NCI-H345 (cell line): ENCODE data around the gene LYPD6B.

Experiments used
- DNase-seq: peaks from one replicate; lab custom pipeline; 2025; lab: John Stamatoyannopoulos, UW

Gene LYPD6B

DNA sequence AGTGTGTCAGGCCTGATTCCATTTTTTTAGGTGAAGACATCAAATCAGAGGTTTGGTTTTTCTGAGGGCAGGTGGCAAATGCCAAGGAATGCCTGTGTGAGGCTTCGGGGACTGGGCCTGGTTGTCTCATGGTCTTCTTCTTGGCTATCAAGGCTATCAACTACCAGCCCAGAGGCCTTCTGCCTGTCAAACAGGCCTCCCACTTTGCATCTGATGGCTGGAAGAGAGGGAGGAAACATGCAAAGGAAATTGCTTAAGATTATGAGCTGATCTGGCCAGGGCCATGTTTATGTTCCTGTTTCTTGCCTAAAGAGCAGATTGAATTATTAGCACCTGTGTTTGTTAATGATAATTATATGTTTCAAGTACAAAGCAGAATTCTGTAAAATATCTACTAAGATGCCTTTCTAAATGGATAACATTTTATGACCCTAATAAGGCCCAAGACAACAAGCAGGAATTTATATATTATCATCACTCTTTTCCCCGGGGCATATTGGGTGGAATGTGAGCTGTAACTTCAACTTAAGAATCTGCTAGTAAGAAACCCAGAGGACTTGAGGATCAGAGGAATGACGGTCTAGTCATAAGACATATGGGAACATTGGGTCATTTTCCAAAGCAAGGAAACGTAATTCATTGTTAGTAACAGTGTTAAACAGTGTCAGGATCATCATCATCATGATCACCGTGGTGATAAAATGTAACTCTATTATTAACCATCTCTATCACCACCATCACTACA, 123.2 kb downstream of the LYPD6B start:
- no peak for DNase-seq

DNA sequence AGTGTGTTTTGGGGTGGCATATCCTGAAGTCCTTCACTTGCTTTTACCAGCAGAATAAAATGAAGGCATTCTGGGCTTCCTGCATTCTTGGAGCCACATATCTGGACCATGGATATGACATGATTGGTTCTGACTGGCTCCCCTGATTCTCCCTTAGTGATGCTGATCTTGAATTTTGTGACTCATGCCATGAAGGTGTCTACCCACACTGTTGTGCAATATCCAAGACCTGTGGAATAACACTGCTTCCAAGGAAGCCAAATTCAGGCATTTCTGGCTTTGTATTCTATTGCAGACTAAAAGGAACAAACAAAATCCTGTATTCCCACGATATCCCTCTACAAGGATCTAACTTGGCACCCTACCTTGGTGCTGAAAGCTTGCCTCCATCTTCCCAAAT, 125.8 kb downstream of the LYPD6B start:
- no peak for DNase-seq

DNA sequence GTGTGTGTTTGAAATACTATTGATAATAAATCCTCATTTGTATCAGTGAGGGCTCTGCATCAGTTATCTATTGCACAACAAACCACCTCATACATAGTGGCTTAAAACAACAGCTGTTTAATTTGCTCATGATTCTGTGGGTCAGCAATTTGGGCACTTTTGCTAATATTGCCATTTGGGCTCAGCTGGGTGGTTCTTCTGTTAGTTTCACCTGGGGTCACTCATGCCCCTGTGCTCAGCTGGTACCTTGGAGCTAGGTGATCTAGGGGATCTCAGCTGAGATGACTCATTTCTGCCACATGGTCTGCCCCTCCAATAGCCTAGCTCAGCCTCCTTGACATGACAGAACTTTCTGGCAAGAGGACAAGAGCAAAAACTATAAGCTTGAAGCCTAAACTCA, 126.3 kb downstream of the LYPD6B start:
- DNase-seq, result no peak

DNA sequence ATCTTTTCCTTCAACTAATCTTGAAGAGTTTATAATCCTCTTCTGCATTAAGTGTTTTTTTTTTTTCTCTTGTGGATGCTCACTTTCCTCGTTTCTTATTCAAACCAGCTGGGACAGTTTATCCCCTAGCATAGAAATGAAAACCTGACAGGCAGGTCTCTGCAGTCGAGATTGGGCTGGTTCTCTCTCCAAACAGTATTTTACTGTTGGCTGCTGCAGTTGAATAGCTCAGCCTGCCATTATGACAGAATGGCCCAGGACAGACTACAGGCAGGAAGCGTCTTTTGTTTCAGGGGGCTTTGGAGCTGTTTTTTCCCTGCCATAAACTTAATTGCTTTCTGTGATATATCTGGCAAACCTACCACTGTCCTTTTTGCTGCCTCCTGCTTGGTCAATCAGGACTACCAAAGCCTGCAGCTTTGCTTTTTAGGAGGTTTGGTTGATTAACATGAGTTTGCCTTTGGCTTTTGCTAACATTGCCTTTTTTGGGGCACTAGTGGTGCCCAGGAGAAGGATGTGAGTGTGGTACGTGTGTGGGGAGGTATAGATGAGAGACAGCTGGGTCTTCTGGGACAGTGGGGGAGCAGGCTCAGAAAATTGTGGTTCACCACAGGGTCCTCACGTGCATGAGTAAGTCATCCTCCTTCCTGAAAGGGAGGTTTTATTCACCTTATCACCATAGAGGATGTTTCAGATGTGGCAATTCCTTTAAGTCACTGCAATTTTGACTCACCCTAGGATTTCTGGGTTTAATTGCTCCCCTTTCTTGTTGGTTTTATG, 128.7 kb downstream of the LYPD6B start:
- DNase-seq, result no peak

DNA sequence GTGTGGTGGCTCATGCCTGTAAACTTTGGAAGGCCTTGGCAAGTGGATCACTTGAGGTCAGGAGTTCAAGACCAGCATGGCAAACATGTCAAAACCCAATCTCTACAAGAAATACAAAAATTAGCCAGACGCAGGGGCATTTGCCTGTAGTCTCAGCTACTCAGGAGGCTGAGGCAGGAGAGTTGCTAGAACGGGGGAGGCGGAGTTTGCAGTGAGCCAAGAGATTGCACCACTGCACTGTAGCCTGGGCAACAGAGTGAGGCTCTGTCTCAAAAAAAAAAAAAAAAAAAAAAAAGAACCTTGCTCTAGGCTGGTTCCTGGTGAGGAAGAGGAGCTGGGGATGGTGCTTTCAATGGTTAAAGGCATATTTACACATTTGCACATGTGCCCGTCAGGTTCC, 129.4 kb downstream of the LYPD6B start:
- no peak for DNase-seq

DNA sequence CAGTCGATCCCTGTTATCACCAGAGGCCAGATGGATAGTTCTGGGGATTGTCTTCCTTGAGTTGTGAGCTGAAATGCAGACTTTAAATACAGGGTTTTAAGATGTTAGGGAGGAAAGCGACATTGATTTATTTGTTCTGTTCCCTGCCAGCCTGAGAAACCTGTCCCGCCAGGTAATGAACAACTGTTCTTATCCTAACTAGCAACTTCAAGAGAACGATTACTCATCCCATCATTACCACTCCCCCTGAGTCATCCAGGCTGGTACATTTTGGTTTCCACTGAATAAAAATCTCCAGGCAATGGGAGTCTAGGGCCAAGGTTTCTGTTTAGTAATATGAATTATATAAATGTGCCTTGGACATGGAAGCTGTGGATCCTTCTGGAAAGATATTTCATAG, 131.2 kb downstream of the LYPD6B start:
- DNase-seq, result peak; percentile 19

DNA sequence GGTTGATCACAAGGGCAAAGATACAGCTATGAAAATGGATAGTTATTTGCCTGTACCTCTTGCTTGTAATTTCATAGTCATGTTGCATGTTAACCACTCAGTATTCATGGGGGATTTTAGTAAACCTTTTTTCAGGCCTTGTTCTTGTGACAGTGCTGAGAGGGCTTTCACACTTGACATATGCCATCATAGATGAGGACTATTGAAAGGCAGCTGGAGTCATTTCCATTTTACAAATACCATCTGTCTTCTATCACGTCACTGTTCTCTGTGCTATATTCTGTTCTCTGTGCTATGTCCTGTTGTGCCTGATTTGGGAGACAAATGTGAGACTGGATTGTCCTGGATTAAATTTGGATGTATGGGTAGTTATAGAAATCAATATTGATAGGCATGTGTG, 131.7 kb downstream of the LYPD6B start:
- DNase-seq, result no peak

DNA sequence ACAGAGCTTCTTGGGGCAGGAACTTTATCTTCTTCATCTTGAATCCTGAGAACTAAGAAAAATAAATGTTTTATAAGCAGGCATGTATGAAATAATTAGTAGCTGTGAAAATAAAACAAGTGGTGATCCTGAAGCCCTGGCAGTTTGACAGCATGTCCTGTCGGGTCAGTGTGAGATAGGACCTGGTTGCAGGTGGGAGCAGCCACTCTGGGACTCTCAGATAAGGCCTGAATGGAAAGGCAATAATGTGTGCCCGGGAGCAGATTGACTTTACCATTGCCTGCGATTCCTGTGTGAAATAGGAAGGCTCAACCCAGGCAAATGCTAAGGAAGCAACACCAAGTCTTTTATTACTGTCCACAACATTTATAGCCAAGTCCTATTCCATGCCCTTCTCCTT, 132.4 kb downstream of the LYPD6B start:
- DNase-seq, result no peak

DNA sequence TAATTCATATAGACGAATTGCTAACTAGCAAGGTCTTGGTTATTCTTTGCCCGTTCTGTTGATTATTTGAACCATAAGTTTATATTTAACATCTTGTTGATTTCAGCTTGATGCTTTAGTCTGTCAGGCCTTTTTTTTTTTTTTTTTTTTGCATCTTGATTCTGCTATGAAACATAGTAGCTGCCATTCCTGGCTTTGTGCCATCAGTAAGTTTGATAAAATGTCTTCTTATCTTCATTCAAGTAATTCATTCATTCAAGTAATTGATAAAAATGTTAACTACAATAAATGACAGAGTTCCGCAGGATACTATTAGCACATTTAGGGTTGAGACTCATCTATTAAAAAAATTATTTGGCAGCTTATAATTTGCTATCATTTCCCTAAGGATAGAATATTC, 134.7 kb downstream of the LYPD6B start:
- no peak for DNase-seq

DNA sequence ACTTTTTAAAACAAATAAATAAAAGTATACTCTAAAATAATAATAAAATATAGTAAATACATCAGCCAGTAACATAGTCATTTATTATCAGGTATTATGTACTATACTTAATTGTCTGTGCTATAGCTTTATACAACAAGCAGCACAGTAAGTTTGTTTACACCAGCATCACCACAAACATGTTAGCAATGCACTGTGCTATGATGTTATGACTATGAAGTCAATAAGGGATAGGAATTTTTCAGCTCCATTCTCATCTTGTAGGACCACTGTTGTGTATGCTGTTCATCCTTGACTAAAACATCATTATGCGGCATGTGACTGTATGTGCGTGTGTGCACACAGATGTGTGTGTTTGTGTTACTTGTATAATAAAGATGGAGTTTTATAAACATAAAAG, 137.5 kb downstream of the LYPD6B start:
- DNase-seq, result no peak

DNA sequence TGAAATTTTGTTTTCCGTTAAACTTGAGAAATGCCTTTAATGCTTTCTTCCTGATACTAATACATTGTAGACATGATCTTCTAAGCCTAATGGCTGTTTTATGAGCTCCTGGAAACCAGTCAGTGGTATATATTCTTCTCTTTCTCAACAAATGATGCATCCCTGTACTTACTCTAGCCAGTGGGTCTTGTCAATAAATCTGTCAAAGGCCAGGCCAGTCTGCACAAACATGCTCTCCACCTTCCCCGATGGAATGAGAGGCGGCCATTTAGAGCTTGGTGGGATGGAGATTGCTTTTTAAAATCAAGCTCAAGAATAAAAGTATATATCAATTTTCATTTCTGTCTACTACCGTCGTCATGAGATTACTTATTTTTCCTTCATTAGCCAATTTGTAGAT, 140.1 kb downstream of the LYPD6B start:
- DNase-seq, result no peak

DNA sequence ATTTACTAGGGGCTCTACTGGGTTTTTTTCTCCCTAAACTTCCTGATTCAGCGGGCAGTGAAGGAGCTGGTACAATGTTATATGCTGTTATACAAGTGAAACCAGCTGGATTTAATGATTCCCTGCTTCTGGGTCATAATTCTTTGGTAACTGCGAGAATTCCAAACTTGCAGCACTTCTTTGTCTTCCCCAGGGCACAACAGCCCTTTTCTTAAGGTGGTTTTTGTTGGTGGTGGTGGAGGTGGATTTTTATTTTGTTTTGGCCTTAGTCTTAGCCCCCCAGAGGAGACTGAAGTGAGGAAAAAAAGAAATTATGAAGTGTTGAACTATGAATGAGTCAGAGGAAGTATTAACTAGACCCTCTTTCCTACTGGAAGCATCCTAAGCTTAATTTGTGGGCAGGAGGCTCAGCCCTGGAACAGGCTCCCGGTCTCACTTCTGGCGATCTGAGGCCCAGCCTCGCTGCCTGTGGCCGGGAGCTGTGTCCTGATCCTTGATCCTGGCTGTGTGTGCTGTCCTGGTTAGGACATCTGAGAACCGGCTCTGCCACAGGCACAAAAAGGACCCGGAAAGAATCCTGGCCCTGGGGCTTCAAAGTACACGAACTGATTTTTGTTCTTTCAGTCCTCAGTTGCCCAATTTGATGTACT, 141.9 kb downstream of the LYPD6B start:
- no peak for DNase-seq

DNA sequence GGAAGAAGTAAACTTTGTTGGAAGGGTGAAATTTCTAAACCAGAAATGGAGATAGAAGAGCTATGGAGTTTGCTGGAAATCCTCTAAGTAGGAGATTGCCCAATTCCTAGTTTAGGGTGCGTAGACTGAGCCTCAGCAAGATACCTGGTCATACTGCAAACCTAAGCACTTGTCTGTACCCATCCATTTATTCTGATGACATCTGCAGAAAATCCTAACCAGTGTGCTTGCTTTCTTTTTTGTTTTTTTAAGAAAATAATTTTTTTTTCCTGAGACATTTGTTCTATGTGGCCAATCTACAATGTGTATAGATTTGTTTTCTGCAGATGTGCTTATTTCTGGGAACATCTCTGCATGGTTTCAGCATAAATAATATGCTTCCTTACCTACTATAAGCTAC, 144.7 kb downstream of the LYPD6B start:
- DNase-seq, result no peak

DNA sequence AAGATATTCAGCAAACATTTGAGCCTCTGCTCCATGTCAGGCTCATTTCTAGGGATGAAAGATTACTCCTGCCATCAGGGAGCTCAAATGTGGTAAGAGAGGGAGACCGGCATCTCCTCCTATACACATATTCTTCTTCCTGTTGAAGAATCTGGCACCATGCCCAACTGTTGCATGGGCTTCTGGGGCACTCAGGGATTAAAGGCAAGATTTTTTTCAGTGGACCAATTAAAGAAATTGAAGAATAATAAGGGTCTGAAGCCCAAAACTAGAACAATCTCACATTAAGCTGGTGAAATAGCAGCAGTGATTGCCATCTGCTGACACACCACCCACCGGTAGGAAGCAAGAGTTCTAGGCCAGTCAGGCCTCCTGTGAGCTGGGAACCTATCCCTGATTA, 146.5 kb downstream of the LYPD6B start:
- DNase-seq, result peak; percentile 19

DNA sequence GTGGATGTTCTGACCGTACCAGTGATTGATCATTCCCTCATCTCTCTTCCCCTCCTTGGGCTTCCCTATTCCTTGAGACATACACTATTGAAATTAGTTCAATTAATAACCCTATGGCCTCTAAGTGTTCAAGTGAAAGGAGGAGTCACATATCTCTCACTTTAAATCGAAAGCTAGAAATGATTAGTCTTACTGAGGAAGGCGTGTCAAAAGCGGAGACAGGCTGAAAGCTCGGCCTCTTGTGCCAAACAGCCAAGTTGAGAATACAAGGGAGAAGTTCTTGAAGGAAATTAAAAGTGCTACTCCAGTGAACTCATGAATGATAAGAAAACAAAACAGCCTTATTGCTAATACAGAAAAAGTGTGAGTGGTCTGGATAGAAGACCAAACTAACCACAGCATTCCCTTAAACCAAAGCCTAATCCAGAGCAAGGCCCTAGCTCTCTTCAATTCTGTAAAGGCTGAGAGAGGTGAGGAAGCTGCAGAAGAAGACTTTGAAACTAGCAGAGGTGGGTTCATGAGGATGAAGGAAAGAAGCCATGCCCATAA, 147.5 kb downstream of the LYPD6B start:
- DNase-seq, result no peak

DNA sequence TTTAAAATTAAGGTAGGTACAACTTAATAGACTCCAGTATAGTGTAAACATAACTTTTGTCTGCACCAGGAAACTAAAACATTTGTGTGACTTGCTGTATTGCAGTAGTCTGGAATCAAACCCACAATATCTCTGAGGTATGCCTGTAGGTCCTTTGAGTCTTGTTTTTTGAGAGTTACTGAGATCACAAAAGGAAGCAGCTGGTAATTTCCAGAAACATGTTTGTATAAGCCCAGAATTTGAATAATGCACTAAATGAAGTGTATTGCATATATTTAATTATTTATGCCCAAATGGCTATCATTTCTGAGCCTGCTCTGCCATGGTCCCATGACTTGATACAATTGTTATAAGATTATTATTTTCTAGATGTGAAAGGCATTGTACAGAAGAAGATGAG, 148.6 kb downstream of the LYPD6B start:
- DNase-seq, result no peak

DNA sequence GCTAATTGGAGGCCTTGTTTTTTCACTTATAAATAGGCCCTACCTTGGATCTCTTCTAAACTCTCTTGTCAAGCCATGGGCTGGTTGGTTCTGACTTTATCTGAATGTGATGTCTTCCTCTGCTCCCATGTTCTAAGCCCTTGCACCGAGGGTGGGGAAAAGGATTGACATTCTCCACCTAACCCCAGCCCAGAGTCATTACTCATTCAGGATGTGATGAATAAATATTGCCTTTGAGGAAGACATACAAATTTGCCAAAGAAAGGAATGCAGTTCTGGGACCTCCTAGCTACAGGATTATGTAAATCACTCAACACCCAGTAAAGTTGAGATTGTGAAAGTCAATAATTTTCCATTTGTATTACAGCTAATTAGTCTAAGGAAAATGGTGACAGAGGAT, 149.8 kb downstream of the LYPD6B start:
- no peak for DNase-seq

DNA sequence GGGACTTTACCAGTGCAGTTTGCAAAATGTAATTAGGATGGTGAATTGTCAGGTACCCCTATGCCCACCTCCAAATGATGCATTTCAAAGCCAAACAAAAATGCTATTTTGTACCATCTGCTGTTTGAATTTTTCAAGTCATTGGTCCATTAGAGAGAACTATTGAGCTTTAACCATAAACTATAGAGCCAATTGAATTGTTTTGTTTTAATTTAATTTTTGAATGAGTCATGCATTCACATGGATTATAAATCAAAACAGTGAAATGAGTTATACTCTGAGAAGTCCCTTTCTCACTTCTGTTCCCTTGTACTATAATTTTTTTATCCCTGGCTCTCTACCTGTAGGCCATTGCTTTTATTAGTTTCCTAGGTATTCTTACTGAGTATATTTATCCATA, 151.3 kb downstream of the LYPD6B start:
- DNase-seq, result no peak

DNA sequence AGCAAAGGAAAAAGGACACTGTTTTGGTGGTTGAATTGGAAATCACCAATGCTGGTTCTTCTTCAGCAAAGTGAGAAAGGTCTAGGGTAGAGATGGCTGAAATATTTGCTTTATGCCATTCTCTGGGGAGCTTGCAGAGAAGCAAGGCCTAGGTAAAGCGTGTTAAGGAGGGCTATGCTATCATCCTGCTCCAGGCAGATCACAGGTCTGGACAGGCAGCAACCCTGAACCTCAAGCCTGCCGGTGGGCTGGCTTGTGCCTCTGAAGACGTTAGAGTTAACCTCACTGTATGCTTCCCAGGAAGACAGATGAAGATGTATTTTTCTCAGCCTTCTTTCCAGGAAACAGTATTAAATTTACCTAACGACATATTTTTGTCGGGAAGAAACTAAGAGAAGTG, 153.4 kb downstream of the LYPD6B start:
- no peak for DNase-seq

DNA sequence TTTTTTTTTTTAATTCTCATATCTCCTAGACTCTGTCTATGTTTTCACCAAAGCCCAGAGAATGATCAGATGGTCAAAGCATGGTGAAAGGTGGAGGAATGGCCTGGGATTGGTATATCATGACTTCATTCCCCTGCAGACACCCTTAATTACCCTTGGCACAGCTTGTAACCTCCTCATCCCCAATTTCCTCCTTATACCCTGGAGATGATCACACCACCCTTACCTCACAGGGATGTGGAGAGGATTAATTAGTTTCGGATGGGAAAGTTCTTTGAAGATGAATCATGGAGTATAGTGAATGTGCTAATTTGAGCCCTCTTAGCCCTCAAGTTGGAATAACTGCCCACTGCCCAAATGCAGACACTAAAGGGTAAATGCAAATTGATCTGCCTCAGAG, 153.9 kb downstream of the LYPD6B start:
- no peak for DNase-seq

DNA sequence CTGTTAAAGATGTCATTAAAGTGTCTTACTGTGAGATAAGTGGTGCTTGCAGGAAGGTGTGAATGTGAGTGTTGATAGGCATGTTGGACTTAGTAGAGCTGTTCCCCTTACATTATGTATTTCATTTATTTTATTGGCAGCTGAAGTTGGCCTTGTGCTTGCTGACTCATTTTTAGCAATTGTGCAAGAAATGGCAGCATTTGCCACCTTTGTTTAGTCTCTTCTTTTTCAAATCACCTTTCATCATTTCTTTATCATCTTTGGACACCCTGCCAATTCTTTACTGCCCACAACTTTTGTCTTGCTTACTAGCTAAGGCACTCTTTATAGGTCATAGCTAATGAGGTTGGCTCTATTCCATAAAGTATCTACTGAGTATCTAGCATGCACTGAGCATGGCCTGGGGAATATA, 161.6 kb downstream of the LYPD6B start:
- no peak for DNase-seq

DNA sequence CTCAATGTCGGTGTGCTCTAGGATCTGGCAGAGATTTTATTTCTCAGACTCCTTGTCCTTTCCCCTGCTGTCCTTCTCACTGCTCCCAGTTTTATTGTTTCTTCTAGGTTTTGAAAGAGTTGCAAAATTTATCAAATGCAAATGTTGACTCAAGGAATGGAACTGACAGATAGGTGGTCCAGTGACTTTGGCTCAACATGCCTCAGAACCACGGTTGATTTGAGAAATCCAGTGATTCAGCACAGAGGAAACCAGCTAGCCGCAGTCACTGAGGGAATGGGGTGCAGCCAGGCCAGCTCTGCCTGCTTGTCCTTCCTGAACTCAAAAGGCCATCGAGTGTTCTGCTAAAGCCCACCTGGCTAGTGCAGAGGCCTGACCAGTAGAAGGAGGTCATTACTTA, 166.2 kb downstream of the LYPD6B start:
- DNase-seq, result no peak

DNA sequence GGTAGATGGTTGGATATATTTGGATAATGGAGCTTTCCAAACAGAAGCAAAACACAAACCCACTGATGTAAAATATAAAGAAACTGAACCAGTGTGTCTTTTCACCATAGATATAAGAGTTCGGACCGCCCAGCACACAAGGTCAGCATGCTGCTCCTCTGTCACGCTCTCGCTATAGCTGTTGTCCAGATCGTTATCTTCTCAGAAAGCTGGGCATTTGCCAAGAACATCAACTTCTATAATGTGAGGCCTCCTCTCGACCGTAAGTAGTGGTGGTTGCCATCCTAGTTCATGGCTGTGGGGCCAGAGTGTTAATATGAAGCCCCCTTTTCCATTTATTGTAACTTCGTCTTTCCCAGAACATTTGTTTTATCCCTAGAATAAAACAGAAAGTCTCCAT, 166.6 kb downstream of the LYPD6B start:
- DNase-seq, result no peak
